Right lobe of liver (tissue), 4 donors: ENCODE data around the gene SSH2.

ENCODE experiments used
- POLR2A ChIP-seq: fragments of 450-650 bp; IDR thresholded peaks from one replicate; pipeline ENCODE4 v1.6.1; 2017; ENCODE audit warnings: antibody characterized with exemption, mild to moderate bottlenecking
- TF ChIP-seq, protein P1 (sequence below), 4 donors: fragments of 200-600 bp in 3 of 4; fragments of 450-650 bp in 1 of 4; IDR thresholded peaks; one replicate each; pipeline versions ENCODE4 v1.5.1 to v1.8.0; 2016 to 2022; ENCODE audit warnings: antibody characterized with exemption in 4 of 4, mild to moderate bottlenecking in 2 of 4
- donor health status: DM: no; HTN: no; CAD: no.
- donor health status: DM: no; HTN: no; CAD: no.
- donor health status: DM: no; HTN: yes; CAD: no.

DNA sequence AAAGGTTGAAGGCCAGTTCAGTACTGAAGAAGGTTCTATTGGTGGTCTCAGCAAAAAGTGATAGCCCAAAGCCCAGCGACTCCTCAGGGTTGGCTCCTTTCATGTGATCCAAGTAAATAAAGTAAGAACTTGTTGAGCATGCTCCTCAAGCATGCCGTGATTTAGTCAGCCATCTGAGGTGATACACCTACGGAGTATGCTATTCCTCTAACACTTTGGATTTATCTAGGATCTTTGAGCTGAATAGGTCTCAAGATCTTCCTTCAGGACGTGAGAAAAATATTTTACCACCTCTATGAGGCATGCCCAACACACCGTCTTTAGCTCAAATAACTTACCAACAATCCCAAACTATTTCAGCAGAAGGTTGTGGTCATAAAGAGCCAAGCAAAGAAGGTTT is 154.0 kb downstream of the SSH2 start:
- TF ChIP-seq, protein P1, sequence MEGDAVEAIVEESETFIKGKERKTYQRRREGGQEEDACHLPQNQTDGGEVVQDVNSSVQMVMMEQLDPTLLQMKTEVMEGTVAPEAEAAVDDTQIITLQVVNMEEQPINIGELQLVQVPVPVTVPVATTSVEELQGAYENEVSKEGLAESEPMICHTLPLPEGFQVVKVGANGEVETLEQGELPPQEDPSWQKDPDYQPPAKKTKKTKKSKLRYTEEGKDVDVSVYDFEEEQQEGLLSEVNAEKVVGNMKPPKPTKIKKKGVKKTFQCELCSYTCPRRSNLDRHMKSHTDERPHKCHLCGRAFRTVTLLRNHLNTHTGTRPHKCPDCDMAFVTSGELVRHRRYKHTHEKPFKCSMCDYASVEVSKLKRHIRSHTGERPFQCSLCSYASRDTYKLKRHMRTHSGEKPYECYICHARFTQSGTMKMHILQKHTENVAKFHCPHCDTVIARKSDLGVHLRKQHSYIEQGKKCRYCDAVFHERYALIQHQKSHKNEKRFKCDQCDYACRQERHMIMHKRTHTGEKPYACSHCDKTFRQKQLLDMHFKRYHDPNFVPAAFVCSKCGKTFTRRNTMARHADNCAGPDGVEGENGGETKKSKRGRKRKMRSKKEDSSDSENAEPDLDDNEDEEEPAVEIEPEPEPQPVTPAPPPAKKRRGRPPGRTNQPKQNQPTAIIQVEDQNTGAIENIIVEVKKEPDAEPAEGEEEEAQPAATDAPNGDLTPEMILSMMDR (IDR thresholded peaks at IDR 0.05): no peak
- no peak for TF ChIP-seq POLR2A
